RWPE1 (cell line): ENCODE data around the gene SF3B4.
"Not testable (repeated sequence)": the region's sequence is repeated elsewhere in the genome, so short reads cannot be mapped to it uniquely, and the experiment has no call there.

Experiments used
- CTCF ChIA-PET: fragments of 350-600 bp; sonication (Branson Sonifier 250); formaldehyde crosslinking; extraction: SDS; loops from one replicate; lab custom pipeline; 2021; lab: Yijun Ruan, JAX
- POLR2A ChIA-PET: fragments of 400-600 bp; formaldehyde crosslinking; extraction: SDS; loops from one replicate; lab custom pipeline; 2020; ENCODE audit warnings: antibody characterized with exemption; ENCODE audit not compliant: low non-redundant PET; lab: Yijun Ruan, JAX
- DNase-seq: peaks from one replicate; pipeline ENCODE4 v3.0.0; 2012; ENCODE audit warnings: low spot score
- H3K27ac ChIP-seq: fragments of 450-650 bp; 2 replicates; pipeline ENCODE4 v1.5.1; 2017
- TF ChIP-seq, protein P1 (sequence below): fragments of 450-650 bp; conservative IDR thresholded peaks from 2 replicates; pipeline ENCODE4 v1.5.1; 2017; ENCODE audit warnings: low read depth, mild to moderate bottlenecking

Gene SF3B4

DNA sequence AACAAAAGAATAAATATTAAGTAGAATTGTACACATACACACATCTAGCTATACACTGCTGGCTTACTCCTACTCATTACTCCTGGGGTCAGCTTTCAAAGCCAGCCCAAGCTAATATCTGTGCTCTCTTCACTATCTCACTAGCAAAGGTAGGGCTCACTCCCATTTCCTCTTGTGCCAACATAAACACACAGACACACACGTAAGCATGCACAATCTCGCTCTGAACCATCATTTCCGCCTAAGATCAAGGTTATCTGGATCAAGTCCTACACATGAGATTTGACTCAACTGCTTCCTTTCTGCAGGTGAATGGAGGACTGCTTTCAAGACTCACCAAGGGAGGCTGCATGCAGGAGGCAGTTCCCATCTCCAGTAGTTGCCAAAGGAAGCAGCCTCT is 37.8 kb upstream of the SF3B4 start:
- TF ChIP-seq, protein P1, sequence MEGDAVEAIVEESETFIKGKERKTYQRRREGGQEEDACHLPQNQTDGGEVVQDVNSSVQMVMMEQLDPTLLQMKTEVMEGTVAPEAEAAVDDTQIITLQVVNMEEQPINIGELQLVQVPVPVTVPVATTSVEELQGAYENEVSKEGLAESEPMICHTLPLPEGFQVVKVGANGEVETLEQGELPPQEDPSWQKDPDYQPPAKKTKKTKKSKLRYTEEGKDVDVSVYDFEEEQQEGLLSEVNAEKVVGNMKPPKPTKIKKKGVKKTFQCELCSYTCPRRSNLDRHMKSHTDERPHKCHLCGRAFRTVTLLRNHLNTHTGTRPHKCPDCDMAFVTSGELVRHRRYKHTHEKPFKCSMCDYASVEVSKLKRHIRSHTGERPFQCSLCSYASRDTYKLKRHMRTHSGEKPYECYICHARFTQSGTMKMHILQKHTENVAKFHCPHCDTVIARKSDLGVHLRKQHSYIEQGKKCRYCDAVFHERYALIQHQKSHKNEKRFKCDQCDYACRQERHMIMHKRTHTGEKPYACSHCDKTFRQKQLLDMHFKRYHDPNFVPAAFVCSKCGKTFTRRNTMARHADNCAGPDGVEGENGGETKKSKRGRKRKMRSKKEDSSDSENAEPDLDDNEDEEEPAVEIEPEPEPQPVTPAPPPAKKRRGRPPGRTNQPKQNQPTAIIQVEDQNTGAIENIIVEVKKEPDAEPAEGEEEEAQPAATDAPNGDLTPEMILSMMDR, result no peak
- ChIA-PET POLR2A (no interaction called here), CTCF (interaction anchor here (0.6 kb wide), 1 partner anchor 34 kb away, joined by 4 read pairs; no protein-coding TSS in a partner anchor)
- DNase-seq, result no peak
- H3K27ac ChIP-seq, result no peak overlapping the region

DNA sequence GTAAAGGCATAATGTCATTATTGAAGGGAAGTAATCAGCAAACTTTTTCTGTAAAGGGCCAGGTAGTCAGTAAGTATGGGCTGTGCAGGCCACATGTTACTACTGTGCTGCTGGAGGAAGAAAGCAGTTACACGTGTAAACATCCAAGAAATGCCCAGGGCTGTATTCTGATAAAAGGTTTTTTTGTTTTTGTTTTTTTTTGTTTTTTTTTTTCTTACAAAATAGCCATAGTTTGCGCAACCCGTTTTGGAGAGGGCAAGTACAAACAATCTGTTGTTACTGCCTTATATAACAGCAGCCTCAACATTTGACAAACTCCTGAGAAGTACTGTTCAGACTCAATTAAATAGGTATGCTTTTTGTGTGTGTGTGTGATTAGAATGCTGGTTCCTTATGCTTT is 35.8 kb upstream of the SF3B4 start:
- no peak overlapping the region for H3K27ac ChIP-seq
- ChIA-PET POLR2A (no interaction called here), CTCF (interaction anchor here (1.5 kb wide), 1 partner anchor 87 kb away, joined by 14 read pairs; no protein-coding TSS in a partner anchor)
- no peak for DNase-seq
- TF ChIP-seq, protein P1, result no peak

DNA sequence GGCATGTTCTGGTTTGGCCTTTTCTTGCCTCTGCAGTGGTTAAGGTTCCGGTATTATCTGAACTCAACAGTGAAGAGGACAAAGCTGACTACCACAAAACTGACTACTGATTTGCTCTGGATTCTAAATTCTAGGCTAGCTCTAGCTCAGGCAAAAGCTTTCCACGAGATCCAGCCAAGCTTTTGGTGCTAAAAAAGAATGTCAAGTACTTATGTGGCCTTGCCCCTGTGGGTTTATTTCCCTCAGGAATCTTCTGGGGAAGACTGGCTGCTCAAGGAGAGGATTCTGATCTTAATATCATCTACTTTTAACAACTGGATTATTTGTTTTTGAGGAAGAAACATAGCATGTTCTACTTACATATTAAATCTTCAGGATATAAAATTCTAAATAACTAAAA is 35.1 kb upstream of the SF3B4 start:
- H3K27ac ChIP-seq, result no peak overlapping the region
- TF ChIP-seq, protein P1, result no peak
- DNase-seq, result no peak
- ChIA-PET CTCF (interaction anchor here (0.6 to 1.5 kb wide), 4 partner anchors 25 to 88 kb away, joined by 3 to 14 read pairs (median 4); no protein-coding TSS in a partner anchor), POLR2A (no interaction called here)

DNA sequence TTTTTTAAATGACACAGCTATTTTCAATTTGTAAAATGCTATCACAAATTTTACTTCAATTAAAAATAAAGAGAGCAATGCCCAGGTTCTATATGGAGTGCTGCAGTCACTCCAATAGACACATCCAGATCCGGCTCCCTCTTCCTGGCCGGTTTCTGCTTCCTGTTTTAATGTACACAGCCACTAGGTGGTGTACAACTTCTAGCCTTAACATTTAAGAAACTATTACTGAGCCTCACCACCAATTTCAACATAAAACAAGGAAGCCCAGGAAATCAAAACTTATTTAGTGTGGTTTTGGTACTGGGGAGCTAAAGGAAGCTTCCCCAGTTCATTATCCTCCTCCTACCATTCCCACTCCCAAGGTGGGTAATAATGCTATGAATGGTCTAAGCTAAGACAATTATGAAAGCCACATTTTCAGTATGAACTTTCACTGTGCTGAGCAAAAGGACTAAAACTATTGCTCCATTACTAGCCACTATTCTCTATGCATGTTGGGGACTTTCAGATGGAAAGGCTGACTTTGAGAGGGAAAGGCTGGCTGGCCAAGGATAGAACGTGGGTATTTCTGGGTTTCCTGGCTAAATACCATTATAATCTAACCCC is 34.5 kb upstream of the SF3B4 start:
- no peak overlapping the region for H3K27ac ChIP-seq
- TF ChIP-seq, protein P1, result peak; percentile 79
- ChIA-PET CTCF (interaction anchor here (0.6 to 1.5 kb wide), 4 partner anchors 25 to 88 kb away, joined by 3 to 14 read pairs (median 4); no protein-coding TSS in a partner anchor), POLR2A (no interaction called here)
- peak; percentile 50 for DNase-seq

DNA sequence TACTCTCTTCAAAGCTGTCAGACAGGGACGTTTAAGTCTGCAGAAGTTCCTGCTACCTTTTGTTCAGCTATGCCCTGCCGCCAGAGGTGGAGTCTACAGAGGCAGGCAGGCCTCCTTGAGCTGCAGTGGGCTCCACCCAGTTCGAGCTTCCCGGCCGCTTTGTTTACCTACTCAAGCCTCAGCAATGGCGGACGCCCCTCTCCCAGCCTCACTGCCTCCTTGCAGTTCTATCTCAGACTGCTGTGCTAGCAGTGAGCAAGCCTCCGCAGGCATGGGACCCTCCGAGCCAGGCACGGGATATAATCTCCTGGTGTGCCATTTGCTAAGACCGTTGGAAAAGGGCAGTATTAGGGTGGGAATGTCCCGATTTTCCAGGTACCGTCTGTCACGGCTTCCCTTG is 29.9 kb upstream of the SF3B4 start:
- CTCF ChIA-PET, result interaction anchor here (1.6 kb wide), 1 partner anchor 12 kb away, joined by 3 read pairs; no protein-coding TSS in a partner anchor

DNA sequence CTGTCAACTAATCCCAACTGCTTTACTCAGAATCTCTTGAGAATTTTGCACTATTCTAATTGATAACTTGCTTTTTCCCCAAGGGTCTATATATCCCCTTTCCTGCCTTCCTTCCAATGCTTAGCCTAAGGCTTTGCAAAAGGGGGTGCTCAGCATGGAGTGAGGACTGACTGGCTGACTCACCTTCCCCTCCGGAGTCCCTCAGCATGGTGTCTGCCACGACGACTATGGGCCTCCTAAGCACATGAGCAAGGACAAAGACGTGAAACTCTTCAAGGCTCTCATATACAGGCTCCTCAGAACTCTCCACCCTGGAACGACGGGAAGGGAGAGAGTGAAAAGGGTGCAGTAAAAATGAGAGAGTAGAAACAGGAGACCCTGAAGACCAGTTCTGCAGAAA is 22.3 kb upstream of the SF3B4 start:
- POLR2A ChIA-PET, result no interaction called here
- H3K27ac ChIP-seq, result peak overlapping the region; percentile 25; the same call in 1 of the 2 replicates
- TF ChIP-seq, protein P1, result no peak
- CTCF ChIA-PET, result no interaction called here
- no peak for DNase-seq

More for the DNA sequence above, 29.9 kb upstream of the SF3B4 start:
- H3K27ac ChIP-seq, POLR2A ChIA-PET, DNase-seq: not testable (repeated sequence)

DNA sequence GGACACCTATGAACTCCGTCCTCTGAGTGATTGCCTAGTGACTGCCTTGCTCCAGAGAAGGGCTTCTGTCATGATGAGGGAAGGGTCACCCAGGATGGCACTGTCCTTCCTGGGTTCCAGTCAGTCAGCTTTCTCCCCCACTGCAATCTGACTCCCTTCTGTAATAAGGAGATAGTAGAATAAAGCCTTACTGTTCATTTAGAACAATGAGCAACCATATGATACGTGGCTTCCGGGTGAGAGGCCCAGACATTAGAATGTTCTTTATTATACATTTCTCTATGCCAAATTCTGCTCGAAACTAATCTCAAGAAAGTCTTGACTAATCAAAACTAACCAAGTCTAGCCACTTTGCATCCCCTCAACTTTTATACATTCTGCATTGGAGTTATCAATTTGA is 17.6 kb upstream of the SF3B4 start:
- no peak overlapping the region for H3K27ac ChIP-seq
- POLR2A ChIA-PET, result no interaction called here
- TF ChIP-seq, protein P1, result no peak
- DNase-seq, result no peak
- CTCF ChIA-PET, result interaction anchor here (1.3 kb wide), 1 partner anchor 12 kb away, joined by 3 read pairs; no protein-coding TSS in a partner anchor
